Measurements from ENCODE around the gene ORM1.
"Not testable (repeated sequence)": the region's sequence is repeated elsewhere in the genome, so short reads cannot be mapped to it uniquely, and the experiment has no call there.

DNA sequence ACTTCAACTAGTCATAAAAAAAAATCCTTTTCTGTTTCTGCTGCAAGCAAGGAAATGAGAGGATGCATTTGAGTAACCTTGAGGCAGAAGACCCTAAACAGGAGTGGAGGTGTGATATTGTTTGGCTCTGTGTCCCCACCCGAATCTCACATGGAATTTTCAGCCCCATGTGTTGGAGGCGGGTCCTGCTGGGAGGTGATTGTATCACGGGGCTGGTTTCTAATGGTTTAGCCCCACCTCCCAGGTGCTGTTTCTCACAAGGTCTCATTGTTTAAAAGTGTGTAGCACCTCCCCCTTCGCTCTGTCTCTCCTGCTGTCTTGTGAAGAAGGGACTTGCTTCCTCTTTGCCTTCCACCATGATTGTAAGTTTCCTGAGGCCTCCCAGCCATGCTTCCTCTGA lies 10.8 kb downstream of the ORM1 start:
- not testable (repeated sequence) for TF ChIP-seq POLR2A (IDR thresholded peaks at IDR 0.05); CTCF (IDR thresholded peaks at IDR 0.05 in 8 of 11, conservative IDR thresholded peaks at IDR 0.05 in 3 of 11)
